H9 (cell line): Measurements from ENCODE around the gene MAP4K1. TPM values are rescaled to one million over a fixed set of nuclear protein-coding genes. Genes with fewer than 3 reads are reported as not detected.
A peak's percentile ranks its signal among the peaks of the same experiment; 100 is the strongest.

Experiments used
- DNase-seq: peaks from one replicate; pipeline ENCODE4 v3.0.0-alpha.2; 2017
- H2AFZ ChIP-seq: one replicate; pipeline ENCODE4 v1.6.1; 2013; ENCODE audit warnings: mild to moderate bottlenecking, low read length, control low read depth, moderate library complexity
- H2AK5ac ChIP-seq: 2 replicates; pipeline ENCODE4 v1.6.1; 2013; ENCODE audit warnings: low read length, control low read depth, mixed read lengths; ENCODE audit not compliant: insufficient read length
- H2BK120ac ChIP-seq: one replicate; pipeline ENCODE4 v1.6.1; 2013; ENCODE audit warnings: low read depth, mild to moderate bottlenecking, low read length, control low read depth, inconsistent platforms; ENCODE audit not compliant: poor library complexity, severe bottlenecking
- H2BK12ac ChIP-seq: 2 replicates; pipeline ENCODE4 v1.6.1; 2013; ENCODE audit warnings: low read length, control low read depth, mixed read lengths, low read depth; ENCODE audit not compliant: insufficient read length
- H2BK15ac ChIP-seq: 2 replicates; pipeline ENCODE4 v1.6.1; 2013; ENCODE audit warnings: low read depth, low read length, control low read depth
- H2BK20ac ChIP-seq: one replicate; pipeline ENCODE4 v1.6.1; 2013; ENCODE audit warnings: low read depth, mild to moderate bottlenecking, low read length, control low read depth, inconsistent platforms; ENCODE audit not compliant: poor library complexity, severe bottlenecking
- H2BK5ac ChIP-seq: 2 replicates; pipeline ENCODE4 v1.6.1; 2013; ENCODE audit warnings: low read length, control low read depth, mixed read lengths; ENCODE audit not compliant: insufficient read length
- H3K14ac ChIP-seq: 2 replicates; pipeline ENCODE4 v1.6.1; 2013; ENCODE audit warnings: low read length, control low read depth; ENCODE audit not compliant: insufficient read depth
- H3K18ac ChIP-seq: 2 replicates; pipeline ENCODE4 v1.6.1; 2013; ENCODE audit warnings: low read depth, mild to moderate bottlenecking, mixed read lengths, low read length, control low read depth; ENCODE audit not compliant: insufficient read length
- H3K23ac ChIP-seq: 2 replicates; pipeline ENCODE4 v1.6.1; 2013; ENCODE audit warnings: low read length, control low read depth, mixed read lengths, low read depth; ENCODE audit not compliant: insufficient read length
- H3K23me2 ChIP-seq: 2 replicates; pipeline ENCODE4 v1.6.1; 2013; ENCODE audit warnings: low read depth, mild to moderate bottlenecking, mixed read lengths, low read length, control low read depth; ENCODE audit not compliant: insufficient read length, poor library complexity, severe bottlenecking
- H3K27ac ChIP-seq: 2 replicates; pipeline ENCODE4 v1.5.1; 2013; ENCODE audit warnings: low read length, control low read depth, mixed read lengths, low read depth; ENCODE audit not compliant: insufficient read length
- H3K27me3 ChIP-seq: 2 replicates; pipeline ENCODE4 v1.6.1; 2013; ENCODE audit warnings: low read length, control low read depth, inconsistent platforms; ENCODE audit not compliant: insufficient read depth
- H3K4ac ChIP-seq: 2 replicates; pipeline ENCODE4 v1.6.1; 2013; ENCODE audit warnings: low read depth, mild to moderate bottlenecking, control low read depth, inconsistent platforms, low read length, moderate library complexity
- H3K4me1 ChIP-seq: 2 replicates; pipeline ENCODE4 v1.6.1; 2013; ENCODE audit warnings: low read length, control low read depth, inconsistent platforms; ENCODE audit not compliant: insufficient read depth
- H3K4me2 ChIP-seq: 2 replicates; pipeline ENCODE4 v1.6.1; 2013; ENCODE audit warnings: low read length, control low read depth, mixed read lengths; ENCODE audit not compliant: insufficient read length, insufficient read depth
- H3K56ac ChIP-seq: 2 replicates; pipeline ENCODE4 v1.6.1; 2013; ENCODE audit warnings: low read depth, mild to moderate bottlenecking, mixed read lengths, low read length, control low read depth; ENCODE audit not compliant: insufficient read length
- H3K79me1 ChIP-seq: 2 replicates; pipeline ENCODE4 v1.6.1; 2013; ENCODE audit warnings: low read depth, mild to moderate bottlenecking, moderate library complexity, low read length, control low read depth, inconsistent platforms; ENCODE audit not compliant: insufficient read depth, poor library complexity, severe bottlenecking
- H3K79me2 ChIP-seq: 2 replicates; pipeline ENCODE4 v1.6.1; 2013; ENCODE audit warnings: low read length, control low read depth, inconsistent platforms; ENCODE audit not compliant: insufficient read depth
- H3K9ac ChIP-seq: 2 replicates; pipeline ENCODE4 v1.6.1; 2013; ENCODE audit warnings: low read length, control low read depth, mixed read lengths; ENCODE audit not compliant: insufficient read length; ENCODE audit errors: extremely low read depth
- H3K9me3 ChIP-seq: one replicate; pipeline ENCODE4 v1.6.1; 2013; ENCODE audit warnings: low read depth, low read length, inconsistent platforms; ENCODE audit not compliant: control insufficient read depth
- H3T11ph ChIP-seq: one replicate; pipeline ENCODE4 v1.6.1; 2013; ENCODE audit warnings: mild to moderate bottlenecking, low read length, control low read depth, inconsistent platforms
- H4K20me1 ChIP-seq: one replicate; pipeline ENCODE4 v1.6.1; 2013; ENCODE audit not compliant: control insufficient read depth, insufficient read length, insufficient read depth
- H4K5ac ChIP-seq: 2 replicates; pipeline ENCODE4 v1.6.1; 2013; ENCODE audit warnings: low read depth, mild to moderate bottlenecking, mixed read lengths, low read length, control low read depth; ENCODE audit not compliant: insufficient read length
- H4K8ac ChIP-seq: replicated peaks from 2 replicates; pipeline ENCODE4 v1.6.1; 2013; ENCODE audit warnings: low read length, control low read depth, mixed read lengths, low read depth; ENCODE audit not compliant: insufficient read length
- H4K91ac ChIP-seq: 2 replicates; pipeline ENCODE4 v1.6.1; 2013; ENCODE audit warnings: low read depth, mild to moderate bottlenecking, moderate library complexity, mixed read lengths, low read length, control low read depth; ENCODE audit not compliant: insufficient read length
- H3K27ac Mint-ChIP-seq, 3 experiments: 2 replicates in 2 of 3; 3 replicates in 1 of 3; pipeline ENCODE4 v1.8.0; 2020 to 2021; ENCODE audit warnings: mixed read lengths in 3 of 3, mild to moderate bottlenecking in 1 of 3, moderate library complexity in 1 of 3
- H3K27me3 Mint-ChIP-seq: 2 replicates; pipeline ENCODE4 v1.8.0; 2021; ENCODE audit warnings: low read depth, mild to moderate bottlenecking, moderate library complexity, mixed read lengths
- H3K36me3 Mint-ChIP-seq, 3 experiments: 2 replicates in 2 of 3; 3 replicates in 1 of 3; pipeline ENCODE4 v1.8.0; 2020 to 2021; ENCODE audit warnings: low read depth in 3 of 3, mixed read lengths in 3 of 3; ENCODE audit not compliant: insufficient read depth in 1 of 3
- H3K4me1 Mint-ChIP-seq, 2 experiments: 2 replicates each; pipeline ENCODE4 v1.8.0; 2020; ENCODE audit warnings: mixed read lengths in 2 of 2
- H3K4me3 Mint-ChIP-seq, 2 experiments: 2 replicates in 1 of 2; 3 replicates in 1 of 2; pipeline ENCODE4 v1.8.0; 2020 to 2021; ENCODE audit warnings: mild to moderate bottlenecking in 2 of 2, mixed read lengths in 2 of 2, moderate library complexity in 1 of 2
- H3K9me3 Mint-ChIP-seq, 2 experiments: 2 replicates in 1 of 2; 3 replicates in 1 of 2; pipeline ENCODE4 v1.8.0; 2020; ENCODE audit warnings: mild to moderate bottlenecking in 2 of 2, mixed read lengths in 2 of 2, moderate library complexity in 1 of 2
- CTCF ChIP-seq: fragments of 200-600 bp; sonication (generic); conservative IDR thresholded peaks from 3 replicates; pipeline ENCODE4 v1.8.0; 2021; ENCODE audit warnings: antibody characterized with exemption, mild to moderate bottlenecking
- WGBS: extraction: QIAGEN DNeasy Blood & Tissue Kit; methylation state at CpG from one replicate; pipeline ENCODE4 v1.1.7; 2013; ENCODE audit warnings: missing lambda C conversion rate, low lambda C conversion rate, mixed read lengths; ENCODE audit not compliant: insufficient read length; ENCODE audit errors: extremely low coverage; 5-methylcytosine and 5-hydroxymethylcytosine counted together
- total RNA-seq: library from RNA; stranded (reverse); gene quantifications from 2 replicates; pipeline ENCODE4 v1.2.1, GENCODE V29; 2021

Gene MAP4K1
- total RNA-seq, 1 experiment from 2014 or later = 31.1 TPM

GRCh38 chr19:38650172-38650775, 32.5 kb upstream of the MAP4K1 start:
- H2AK5ac ChIP-seq = no peak overlapping the region
- peaks cover 3% of the 10 kb centered on the region for H3K79me1 ChIP-seq
- H3K56ac ChIP-seq = no peak overlapping the region
- H3K23ac ChIP-seq = no peak overlapping the region
- H3K27ac Mint-ChIP-seq = peak overlapping the region; percentile 38 to 88 (median 86); a peak in 4 of 7 replicates
- H3K18ac ChIP-seq = no peak overlapping the region
- H3K27me3 Mint-ChIP-seq = no peaks in the 10 kb centered on the region; the same call in 1 of the 2 replicates
- no peak overlapping the region for H3K4ac ChIP-seq
- H3K27ac ChIP-seq = no peak overlapping the region
- no peaks in the 10 kb centered on the region for H3K9me3 ChIP-seq
- H2AFZ ChIP-seq = no peak overlapping the region
- no peaks in the 10 kb centered on the region for H4K20me1 ChIP-seq
- no peak overlapping the region for H3K14ac ChIP-seq
- H3T11ph ChIP-seq = no peak overlapping the region
- peaks cover 19% of the 10 kb centered on the region for H3K4me1 ChIP-seq
- H3K9me3 Mint-ChIP-seq = no peaks in the 10 kb centered on the region; a peak in 1 of 5 replicates
- no peak overlapping the region for H4K8ac ChIP-seq
- no peak overlapping the region for H2BK15ac ChIP-seq
- no peak for DNase-seq
- H3K79me2 ChIP-seq = peaks cover 64% of the 10 kb centered on the region
- no peak overlapping the region for H2BK120ac ChIP-seq
- H2BK5ac ChIP-seq = no peak overlapping the region
- no peaks in the 10 kb centered on the region for H3K27me3 ChIP-seq
- peaks cover 21% of the 10 kb centered on the region for H3K23me2 ChIP-seq
- H3K4me1 Mint-ChIP-seq = peaks cover 64 to 71% of the 10 kb centered on the region in 2 experiments
- WGBS = no CpG with 5 or more reads among the region's 8 CpGs
- peak overlapping the region; percentile 42 for H3K9ac ChIP-seq
- H3K36me3 Mint-ChIP-seq = peaks cover 4 to 12% (median 8%) of the 10 kb centered on the region in 3 experiments; a peak in 5 of 7 replicates
- peak overlapping the region; percentile 93 for H3K4me2 ChIP-seq
- no peak overlapping the region for H4K91ac ChIP-seq
- no peak for TF ChIP-seq CTCF
- peak overlapping the region; percentile 95 to 100 for H3K4me3 Mint-ChIP-seq
- H4K5ac ChIP-seq = no peak overlapping the region
- H2BK12ac ChIP-seq = no peak overlapping the region
- no peak overlapping the region for H2BK20ac ChIP-seq
